Endothelial cell of umbilical vein (primary cell): ENCODE results near the gene FOXL3. TPM values are rescaled to one million over a fixed set of nuclear protein-coding genes. Genes with fewer than 3 reads are reported as not detected.

Experiments used
- BruUV-seq: library from RNA; stranded (reverse); fragments of 400-500 nt; replicated peaks from 2 replicates; lab custom pipeline; 2021; lab: Mats Ljungman, UMichigan
- CTCF ChIA-PET: fragments of 300-600, 350-600 bp; sonication (Branson Sonifier 250); formaldehyde crosslinking; loops from one replicate; lab custom pipeline; 2021; ENCODE audit warnings: antibody characterized with exemption, inconsistent platforms; lab: Charles Lee
- POLR2A ChIA-PET: fragments of 300-600, 350-600 bp; sonication (Branson Sonifier 250); formaldehyde crosslinking; loops from one replicate; lab custom pipeline; 2021; ENCODE audit warnings: antibody characterized with exemption, inconsistent platforms; lab: Charles Lee
- DNase-seq: peaks from one replicate; pipeline ENCODE4 v3.0.0-alpha.2; 2011; ENCODE audit warnings: low read depth, low spot score
- FAIRE-seq: peaks from 2 replicates; lab custom pipeline; 2011; peaks lifted over from hg19 to GRCh38; lab: Jason Lieb, UNC
- H2AFZ ChIP-seq: 2 replicates; pipeline ENCODE4 v1.6.0; 2012; ENCODE audit warnings: low read depth, low read length, control low read depth, inconsistent platforms
- H3K27ac ChIP-seq: 2 replicates; pipeline ENCODE4 v1.5.1; 2011; ENCODE audit warnings: low read depth, mild to moderate bottlenecking, control low read depth, low read length, moderate library complexity; ENCODE audit not compliant: insufficient read depth
- H3K27me3 ChIP-seq, 2 experiments: 2 replicates each; pipeline versions ENCODE4 v1.6.0 to v1.6.1; 2011; ENCODE audit warnings: low read length in 2 of 2, mixed read lengths in 1 of 2; ENCODE audit not compliant: control insufficient read depth in 2 of 2, insufficient read depth in 2 of 2
- H3K36me3 ChIP-seq, 2 experiments: 2 replicates in 1 of 2; 3 replicates in 1 of 2; pipeline ENCODE4 v1.5.1; 2011; ENCODE audit warnings: low read length in 2 of 2, mild to moderate bottlenecking in 1 of 2, moderate library complexity in 1 of 2; ENCODE audit not compliant: control insufficient read depth in 2 of 2, insufficient read depth in 2 of 2; ENCODE audit errors: extremely low read depth in 1 of 2
- H3K4me1 ChIP-seq: 3 replicates; pipeline ENCODE4 v1.5.1; 2011; ENCODE audit warnings: mild to moderate bottlenecking, low read length; ENCODE audit not compliant: control insufficient read depth, insufficient read depth; ENCODE audit errors: extremely low read depth
- H3K4me2 ChIP-seq: 2 replicates; pipeline ENCODE4 v1.6.1; 2011; ENCODE audit warnings: low read length, control low read depth, mixed read lengths; ENCODE audit not compliant: insufficient read depth
- H3K4me3 ChIP-seq, 3 experiments: fragments of 200-600 bp in 1 of 3; sonication (generic), shearing (Covaris generic) in 1 of 3; replicated peaks in 1 of 3; 2 replicates each; pipeline ENCODE4 v1.5.1; 2011 to 2016; ENCODE audit warnings: control low read depth in 3 of 3, low read length in 3 of 3, mild to moderate bottlenecking in 2 of 3, inconsistent platforms in 1 of 3, low read depth in 1 of 3, moderate library complexity in 1 of 3; ENCODE audit not compliant: insufficient read depth in 1 of 3
- H3K79me2 ChIP-seq: 2 replicates; pipeline ENCODE4 v1.6.0; 2012; ENCODE audit warnings: low read length, inconsistent platforms; ENCODE audit not compliant: control insufficient read depth, insufficient read depth
- H3K9ac ChIP-seq: replicated peaks from 2 replicates; pipeline ENCODE3; 2011; ENCODE audit warnings: low read length, control low read depth; ENCODE audit not compliant: insufficient read depth; ENCODE audit errors: extremely low read depth
- H3K9me1 ChIP-seq: replicated peaks from 3 replicates; pipeline ENCODE4 v1.6.0; 2011; ENCODE audit warnings: mild to moderate bottlenecking, low read length; ENCODE audit not compliant: control insufficient read depth, insufficient read depth; ENCODE audit errors: extremely low read depth
- H3K9me3 ChIP-seq: replicated peaks from 2 replicates; pipeline ENCODE4 v1.5.1; 2012; ENCODE audit warnings: low read length, inconsistent platforms; ENCODE audit not compliant: control insufficient read depth, insufficient read depth
- H4K20me1 ChIP-seq: replicated peaks from 2 replicates; pipeline ENCODE3; 2011; ENCODE audit warnings: mild to moderate bottlenecking, low read length; ENCODE audit not compliant: control insufficient read depth, insufficient read depth; ENCODE audit errors: extremely low read depth
- EZH2 ChIP-seq: IDR thresholded peaks from 2 replicates; pipeline ENCODE4 v1.6.1; 2012; ENCODE audit warnings: borderline replicate concordance, low read depth, mild to moderate bottlenecking, moderate library complexity, low read length, inconsistent platforms; ENCODE audit not compliant: severe bottlenecking
- FOS ChIP-seq: IDR thresholded peaks from 2 replicates; pipeline ENCODE4 v1.6.1; 2011; ENCODE audit warnings: mild to moderate bottlenecking, low read length, moderate library complexity, borderline replicate concordance; ENCODE audit not compliant: insufficient read depth
- GATA2 ChIP-seq: IDR thresholded peaks from 2 replicates; pipeline ENCODE4 v1.7.0; 2011; ENCODE audit warnings: low read depth, mild to moderate bottlenecking, moderate library complexity, mixed read lengths, low read length; ENCODE audit not compliant: insufficient read length, insufficient read depth
- JUN ChIP-seq: IDR thresholded peaks from 2 replicates; pipeline ENCODE4 v1.6.1; 2011; ENCODE audit warnings: borderline replicate concordance, low read depth; ENCODE audit not compliant: insufficient read length, insufficient read depth
- MYC ChIP-seq: IDR thresholded peaks from one replicate; pipeline ENCODE4 v1.6.1; 2011; ENCODE audit warnings: mild to moderate bottlenecking, low read depth, low read length
- POLR2A ChIP-seq: IDR thresholded peaks from 2 replicates; pipeline ENCODE4 v1.6.1; 2012; ENCODE audit warnings: low read depth, mild to moderate bottlenecking, control low read depth, low read length
- POLR2AphosphoS5 ChIP-seq: IDR thresholded peaks from 2 replicates; pipeline ENCODE4 v1.6.1; 2012; ENCODE audit warnings: low read depth, mild to moderate bottlenecking, control low read depth, low read length, moderate library complexity; ENCODE audit not compliant: insufficient read depth
- dilution Hi-C: fragments of 300-500 bp; cut with MboI; formaldehyde crosslinking; loops from one replicate; pipeline ENCODE4 v1.15.0; 2019; ENCODE audit warnings: low sequenced_read_pairs; ENCODE audit not compliant: extremely low pct_ligation_motif_present
- intact Hi-C: fragments of 100-400 bp; cut with micrococcal nuclease; formaldehyde crosslinking; loops from one replicate; pipeline ENCODE4 v1.10.0; 2022
- polyA plus RNA-seq, 4 experiments: library from polyadenylated mRNA; depleted of rRNA in 3 of 4; stranded (reverse) in 3 of 4; unstranded in 1 of 4; fragments of >200 nt; gene quantifications; 2 replicates each; pipeline versions ENCODE4 v1.2.1 to v1.2.3, GENCODE V29; 2011 to 2012; ENCODE audit warnings: missing spikeins in 1 of 4
- total RNA-seq: library from RNA; stranded (reverse); gene quantifications from 2 replicates; pipeline ENCODE4 v1.2.3, GENCODE V29; 2021
- TF ChIP-seq, protein P1 (sequence below), 2 donors: IDR thresholded peaks; 1 replicate in 1 of 2; 2 replicates in 1 of 2; pipeline ENCODE4 v1.5.1; 2011; ENCODE audit warnings: low read length in 2 of 2, mild to moderate bottlenecking in 2 of 2, moderate library complexity in 2 of 2, control low read depth in 1 of 2, inconsistent platforms in 1 of 2, low read depth in 1 of 2; ENCODE audit not compliant: insufficient read depth in 1 of 2; ENCODE audit errors: extremely low read depth in 1 of 2
- TF ChIP-seq, protein P2 (sequence below): IDR thresholded peaks from 2 replicates; pipeline ENCODE4 v1.6.1; 2011; ENCODE audit not compliant: insufficient read depth, insufficient read length

Gene FOXL3
- total and polyA plus RNA-seq, 2 donors (not counting 3 experiments of a cell fraction or from before 2014, with no cell fraction given) = not detected

DNA sequence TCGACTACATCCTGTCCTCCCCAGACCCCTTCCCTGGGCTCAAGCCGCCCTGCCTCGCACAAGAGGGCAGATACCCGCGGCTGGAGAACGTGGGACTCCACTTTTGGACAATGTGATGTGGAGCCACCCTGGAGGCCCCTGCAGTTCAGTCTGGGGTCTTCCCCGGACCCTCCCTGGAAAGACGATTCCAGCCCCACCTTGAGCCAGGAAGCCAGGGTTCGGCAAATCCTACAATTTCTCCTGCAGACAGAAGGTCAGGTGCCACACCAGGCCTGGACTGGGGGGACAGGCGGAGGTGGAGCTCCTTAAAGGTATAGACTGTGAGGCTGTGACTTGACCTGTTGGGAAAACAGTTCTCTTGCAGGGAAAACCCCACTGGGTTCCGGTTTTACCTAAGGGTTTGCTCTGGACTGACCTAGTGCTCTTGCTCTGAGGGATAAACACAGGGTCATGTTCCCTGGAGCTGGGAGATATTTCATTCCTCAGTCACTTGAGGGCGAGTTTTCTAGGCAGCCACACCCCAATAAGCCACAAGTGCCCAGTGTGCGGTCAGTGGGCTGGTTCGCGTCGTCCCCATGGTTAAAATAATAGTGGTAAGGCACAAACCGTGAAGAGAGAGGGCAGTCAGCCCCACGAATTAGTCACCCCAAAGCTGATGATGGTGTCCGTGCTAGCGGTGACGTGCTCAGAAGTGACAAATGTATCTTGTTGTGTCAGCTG is 1.6 kb downstream of the FOXL3 start:
- no peak for DNase-seq

More for the DNA sequence above, 1.6 kb downstream of the FOXL3 start:
- no peak overlapping the region for H3K4me2 ChIP-seq
- H3K27me3 ChIP-seq = peaks cover 31 to 46% of the 10 kb centered on the region in 2 experiments
- no peaks in the 10 kb centered on the region for H4K20me1 ChIP-seq
- TF ChIP-seq GATA2 (no peak), FOS (no peak), MYC (no peak), JUN (no peak), POLR2AphosphoS5 (no peak), EZH2 (no peak), POLR2A (no peak)
- TF ChIP-seq, protein P1, sequence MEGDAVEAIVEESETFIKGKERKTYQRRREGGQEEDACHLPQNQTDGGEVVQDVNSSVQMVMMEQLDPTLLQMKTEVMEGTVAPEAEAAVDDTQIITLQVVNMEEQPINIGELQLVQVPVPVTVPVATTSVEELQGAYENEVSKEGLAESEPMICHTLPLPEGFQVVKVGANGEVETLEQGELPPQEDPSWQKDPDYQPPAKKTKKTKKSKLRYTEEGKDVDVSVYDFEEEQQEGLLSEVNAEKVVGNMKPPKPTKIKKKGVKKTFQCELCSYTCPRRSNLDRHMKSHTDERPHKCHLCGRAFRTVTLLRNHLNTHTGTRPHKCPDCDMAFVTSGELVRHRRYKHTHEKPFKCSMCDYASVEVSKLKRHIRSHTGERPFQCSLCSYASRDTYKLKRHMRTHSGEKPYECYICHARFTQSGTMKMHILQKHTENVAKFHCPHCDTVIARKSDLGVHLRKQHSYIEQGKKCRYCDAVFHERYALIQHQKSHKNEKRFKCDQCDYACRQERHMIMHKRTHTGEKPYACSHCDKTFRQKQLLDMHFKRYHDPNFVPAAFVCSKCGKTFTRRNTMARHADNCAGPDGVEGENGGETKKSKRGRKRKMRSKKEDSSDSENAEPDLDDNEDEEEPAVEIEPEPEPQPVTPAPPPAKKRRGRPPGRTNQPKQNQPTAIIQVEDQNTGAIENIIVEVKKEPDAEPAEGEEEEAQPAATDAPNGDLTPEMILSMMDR (IDR thresholded peaks at IDR 0.05; ENCODE audit: extremely low read depth in 1 of 2, insufficient read depth in 1 of 2, low read depth in 1 of 2, low read length in 2 of 2) = no peak
- TF ChIP-seq, protein P2, sequence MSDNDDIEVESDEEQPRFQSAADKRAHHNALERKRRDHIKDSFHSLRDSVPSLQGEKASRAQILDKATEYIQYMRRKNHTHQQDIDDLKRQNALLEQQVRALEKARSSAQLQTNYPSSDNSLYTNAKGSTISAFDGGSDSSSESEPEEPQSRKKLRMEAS = no peak
- no peak overlapping the region for H3K9ac ChIP-seq
- H3K79me2 ChIP-seq = no peaks in the 10 kb centered on the region
- H3K36me3 ChIP-seq = no peaks in the 10 kb centered on the region
- no peaks in the 10 kb centered on the region for H3K9me3 ChIP-seq
- no TSS peak for BruUV-seq
- no peak for FAIRE-seq
- no peak overlapping the region for H3K4me3 ChIP-seq
- H2AFZ ChIP-seq = no peak overlapping the region
- CTCF ChIA-PET = no interaction called here
- H3K9me1 ChIP-seq = no peaks in the 10 kb centered on the region
- POLR2A ChIA-PET = no interaction called here
- intact Hi-C loops = no loop called here
- dilution Hi-C loops = no loop called here
- H3K4me1 ChIP-seq = no peaks in the 10 kb centered on the region
- H3K27ac ChIP-seq = no peak overlapping the region
